ENCODE data around the gene AGAP1.

GRCh38 chr2:235898766-235899165 lies 404.9 kb downstream of the AGAP1 start:
- TF ChIP-seq, protein P1, sequence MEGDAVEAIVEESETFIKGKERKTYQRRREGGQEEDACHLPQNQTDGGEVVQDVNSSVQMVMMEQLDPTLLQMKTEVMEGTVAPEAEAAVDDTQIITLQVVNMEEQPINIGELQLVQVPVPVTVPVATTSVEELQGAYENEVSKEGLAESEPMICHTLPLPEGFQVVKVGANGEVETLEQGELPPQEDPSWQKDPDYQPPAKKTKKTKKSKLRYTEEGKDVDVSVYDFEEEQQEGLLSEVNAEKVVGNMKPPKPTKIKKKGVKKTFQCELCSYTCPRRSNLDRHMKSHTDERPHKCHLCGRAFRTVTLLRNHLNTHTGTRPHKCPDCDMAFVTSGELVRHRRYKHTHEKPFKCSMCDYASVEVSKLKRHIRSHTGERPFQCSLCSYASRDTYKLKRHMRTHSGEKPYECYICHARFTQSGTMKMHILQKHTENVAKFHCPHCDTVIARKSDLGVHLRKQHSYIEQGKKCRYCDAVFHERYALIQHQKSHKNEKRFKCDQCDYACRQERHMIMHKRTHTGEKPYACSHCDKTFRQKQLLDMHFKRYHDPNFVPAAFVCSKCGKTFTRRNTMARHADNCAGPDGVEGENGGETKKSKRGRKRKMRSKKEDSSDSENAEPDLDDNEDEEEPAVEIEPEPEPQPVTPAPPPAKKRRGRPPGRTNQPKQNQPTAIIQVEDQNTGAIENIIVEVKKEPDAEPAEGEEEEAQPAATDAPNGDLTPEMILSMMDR (IDR thresholded peaks at IDR 0.05), result no peak
- TF ChIP-seq POLR2A (IDR thresholded peaks at IDR 0.05; ENCODE audit: low read length) (no peak), CBX8 (IDR thresholded peaks at IDR 0.05) (no peak), HDAC2 (IDR thresholded peaks at IDR 0.05) (no peak), RNF2 (IDR thresholded peaks at IDR 0.05; ENCODE audit: borderline replicate concordance, low read depth) (no peak), EHF (CRISPR knock-in tag; IDR thresholded peaks at IDR 0.05) (no peak), MYC (IDR thresholded peaks at IDR 0.05; ENCODE audit: borderline replicate concordance, low read length) (no peak), CHD4 (IDR thresholded peaks at IDR 0.05; ENCODE audit: borderline replicate concordance) (no peak), NPAS2 (CRISPR knock-in tag; IDR thresholded peaks at IDR 0.05; ENCODE audit: borderline replicate concordance) (no peak), PHF8 (IDR thresholded peaks at IDR 0.05; ENCODE audit: borderline replicate concordance, low read depth) (no peak)
- TF ChIP-seq, protein P2, sequence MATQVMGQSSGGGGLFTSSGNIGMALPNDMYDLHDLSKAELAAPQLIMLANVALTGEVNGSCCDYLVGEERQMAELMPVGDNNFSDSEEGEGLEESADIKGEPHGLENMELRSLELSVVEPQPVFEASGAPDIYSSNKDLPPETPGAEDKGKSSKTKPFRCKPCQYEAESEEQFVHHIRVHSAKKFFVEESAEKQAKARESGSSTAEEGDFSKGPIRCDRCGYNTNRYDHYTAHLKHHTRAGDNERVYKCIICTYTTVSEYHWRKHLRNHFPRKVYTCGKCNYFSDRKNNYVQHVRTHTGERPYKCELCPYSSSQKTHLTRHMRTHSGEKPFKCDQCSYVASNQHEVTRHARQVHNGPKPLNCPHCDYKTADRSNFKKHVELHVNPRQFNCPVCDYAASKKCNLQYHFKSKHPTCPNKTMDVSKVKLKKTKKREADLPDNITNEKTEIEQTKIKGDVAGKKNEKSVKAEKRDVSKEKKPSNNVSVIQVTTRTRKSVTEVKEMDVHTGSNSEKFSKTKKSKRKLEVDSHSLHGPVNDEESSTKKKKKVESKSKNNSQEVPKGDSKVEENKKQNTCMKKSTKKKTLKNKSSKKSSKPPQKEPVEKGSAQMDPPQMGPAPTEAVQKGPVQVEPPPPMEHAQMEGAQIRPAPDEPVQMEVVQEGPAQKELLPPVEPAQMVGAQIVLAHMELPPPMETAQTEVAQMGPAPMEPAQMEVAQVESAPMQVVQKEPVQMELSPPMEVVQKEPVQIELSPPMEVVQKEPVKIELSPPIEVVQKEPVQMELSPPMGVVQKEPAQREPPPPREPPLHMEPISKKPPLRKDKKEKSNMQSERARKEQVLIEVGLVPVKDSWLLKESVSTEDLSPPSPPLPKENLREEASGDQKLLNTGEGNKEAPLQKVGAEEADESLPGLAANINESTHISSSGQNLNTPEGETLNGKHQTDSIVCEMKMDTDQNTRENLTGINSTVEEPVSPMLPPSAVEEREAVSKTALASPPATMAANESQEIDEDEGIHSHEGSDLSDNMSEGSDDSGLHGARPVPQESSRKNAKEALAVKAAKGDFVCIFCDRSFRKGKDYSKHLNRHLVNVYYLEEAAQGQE (IDR thresholded peaks at IDR 0.05), result no peak

All from A549 (cell line).